H1 (cell line): Measurements from ENCODE around the gene ADGRL3. TPM values are rescaled to one million over a fixed set of nuclear protein-coding genes. Genes with fewer than 3 reads are reported as not detected.
A peak's percentile ranks its signal among the peaks of the same experiment; 100 is the strongest.

Experiments
- CTCF ChIA-PET: fragments of 300-600 bp; sonication (Branson Sonifier 250); formaldehyde crosslinking; loops from one replicate; lab custom pipeline; 2021; ENCODE audit not compliant: partially characterized antibody; lab: Charles Lee
- POLR2A ChIA-PET: fragments of 300-600 bp; sonication (Branson Sonifier 250); formaldehyde crosslinking; loops from one replicate; lab custom pipeline; 2021; ENCODE audit warnings: inconsistent platforms; ENCODE audit not compliant: partially characterized antibody; lab: Charles Lee
- DNase-seq, 2 experiments: peaks; one replicate each; pipeline versions ENCODE4 v3.0.0 to v3.0.0-alpha.2; 2010 to 2022; ENCODE audit warnings: low spot score in 2 of 2, low read depth in 1 of 2, mixed read lengths in 1 of 2
- FAIRE-seq: peaks from 2 replicates; lab custom pipeline; 2011; peaks lifted over from hg19 to GRCh38; lab: Jason Lieb, UNC
- H2AFZ ChIP-seq: 2 replicates; pipeline ENCODE4 v1.8.1; 2012; ENCODE audit warnings: low read length, inconsistent platforms
- H2AK5ac ChIP-seq: 2 replicates; pipeline ENCODE4 v1.6.1; 2013; ENCODE audit warnings: low read depth, low read length
- H2BK120ac ChIP-seq: replicated peaks from 2 replicates; pipeline ENCODE3; 2013; ENCODE audit warnings: low read depth, low read length, inconsistent platforms
- H2BK12ac ChIP-seq: 2 replicates; pipeline ENCODE4 v1.6.1; 2013; ENCODE audit warnings: low read depth, low read length
- H2BK15ac ChIP-seq: 2 replicates; pipeline ENCODE4 v1.6.1; 2013; ENCODE audit warnings: low read length
- H2BK20ac ChIP-seq: 2 replicates; pipeline ENCODE4 v1.6.1; 2013; ENCODE audit warnings: low read length
- H2BK5ac ChIP-seq: 2 replicates; pipeline ENCODE4 v1.6.1; 2013; ENCODE audit warnings: low read depth, low read length
- H3K14ac ChIP-seq: 2 replicates; pipeline ENCODE4 v1.6.1; 2013; ENCODE audit warnings: inconsistent platforms; ENCODE audit not compliant: insufficient read length
- H3K18ac ChIP-seq: 2 replicates; pipeline ENCODE4 v1.6.1; 2013; ENCODE audit warnings: low read length; ENCODE audit errors: extremely low read depth
- H3K23ac ChIP-seq: 2 replicates; pipeline ENCODE4 v1.6.1; 2013; ENCODE audit warnings: inconsistent platforms; ENCODE audit not compliant: insufficient read length
- H3K23me2 ChIP-seq: 2 replicates; pipeline ENCODE4 v1.6.1; 2013; ENCODE audit warnings: low read depth, low read length
- H3K27ac ChIP-seq: 2 replicates; pipeline ENCODE4 v1.6.1; 2011; ENCODE audit warnings: low read depth, low read length, inconsistent platforms
- H3K27me3 ChIP-seq, 4 experiments: replicated peaks in 1 of 4; 1 replicate in 1 of 4; 2 replicates in 3 of 4; pipeline versions ENCODE4 v1.6.1 to v1.8.1; 2011 to 2013; ENCODE audit warnings: low read length in 3 of 4, mild to moderate bottlenecking in 3 of 4, inconsistent platforms in 2 of 4, mixed read lengths in 2 of 4, moderate library complexity in 1 of 4; ENCODE audit not compliant: control insufficient read depth in 3 of 4, insufficient read depth in 3 of 4; ENCODE audit errors: extremely low read depth in 1 of 4
- H3K36me3 ChIP-seq, 4 experiments: 2 replicates each; pipeline versions ENCODE4 v1.6.1 to v1.8.1; 2011 to 2013; ENCODE audit warnings: mild to moderate bottlenecking in 4 of 4, low read length in 3 of 4, moderate library complexity in 2 of 4, control low read depth in 1 of 4, inconsistent platforms in 1 of 4; ENCODE audit not compliant: insufficient read depth in 4 of 4, control insufficient read depth in 2 of 4
- H3K4ac ChIP-seq: replicated peaks from 2 replicates; pipeline ENCODE3; 2013; ENCODE audit warnings: low read length, low read depth, mixed read lengths, inconsistent platforms; ENCODE audit not compliant: insufficient read length
- H3K4me1 ChIP-seq, 4 experiments: replicated peaks in 1 of 4; 1 replicate in 1 of 4; 2 replicates in 3 of 4; pipeline versions ENCODE4 v1.6.1 to v1.8.1; 2011 to 2013; ENCODE audit warnings: low read length in 3 of 4, inconsistent platforms in 2 of 4, mixed read lengths in 1 of 4; ENCODE audit not compliant: insufficient read depth in 4 of 4, control insufficient read depth in 3 of 4
- H3K4me2 ChIP-seq, 2 experiments: 2 replicates each; pipeline versions ENCODE4 v1.6.1 to v1.8.1; 2011 to 2013; ENCODE audit warnings: low read depth in 2 of 2, low read length in 2 of 2, control low read depth in 1 of 2, inconsistent platforms in 1 of 2, mild to moderate bottlenecking in 1 of 2; ENCODE audit not compliant: insufficient read depth in 1 of 2
- H3K4me3 ChIP-seq, 4 experiments: fragments of 200-600, 300-600 bp in 1 of 4; sonication (generic), shearing (Covaris generic), sonication (Bioruptor Twin) in 1 of 4; 2 replicates each; pipeline versions ENCODE4 v1.5.1 to v1.8.1; 2011 to 2016; ENCODE audit warnings: low read length in 4 of 4, low read depth in 3 of 4, control low read depth in 2 of 4, inconsistent platforms in 2 of 4, mild to moderate bottlenecking in 2 of 4, mixed read lengths in 1 of 4, moderate library complexity in 1 of 4; ENCODE audit not compliant: insufficient read depth in 2 of 4; ENCODE audit errors: extremely low read depth in 1 of 4
- H3K56ac ChIP-seq: replicated peaks from 2 replicates; pipeline ENCODE3; 2013; ENCODE audit warnings: low read depth, mild to moderate bottlenecking, mixed read lengths, low read length, inconsistent platforms; ENCODE audit not compliant: insufficient read length
- H3K79me1 ChIP-seq: 2 replicates; pipeline ENCODE4 v1.6.1; 2013; ENCODE audit warnings: low read depth, low read length, control low read depth
- H3K79me2 ChIP-seq, 2 experiments: 2 replicates each; pipeline versions ENCODE4 v1.6.1 to v1.8.1; 2012 to 2013; ENCODE audit warnings: low read length in 2 of 2, mild to moderate bottlenecking in 2 of 2, inconsistent platforms in 1 of 2; ENCODE audit not compliant: insufficient read depth in 2 of 2, control insufficient read depth in 1 of 2
- H3K9ac ChIP-seq, 4 experiments: replicated peaks in 1 of 4; 1 replicate in 1 of 4; 2 replicates in 3 of 4; pipeline versions ENCODE4 v1.6.1 to v1.8.1; 2011 to 2013; ENCODE audit warnings: low read depth in 3 of 4, low read length in 3 of 4, control low read depth in 2 of 4, mild to moderate bottlenecking in 2 of 4, moderate library complexity in 2 of 4, inconsistent platforms in 1 of 4; ENCODE audit errors: extremely low read depth in 1 of 4
- H3K9me3 ChIP-seq, 2 experiments: 2 replicates each; pipeline versions ENCODE4 v1.6.1 to v1.8.1; 2012 to 2013; ENCODE audit warnings: mild to moderate bottlenecking in 2 of 2, moderate library complexity in 2 of 2, control low read depth in 1 of 2, inconsistent platforms in 1 of 2, low read depth in 1 of 2, low read length in 1 of 2, mixed read lengths in 1 of 2; ENCODE audit not compliant: insufficient read depth in 2 of 2
- H4K20me1 ChIP-seq, 2 experiments: replicated peaks in 1 of 2; 2 replicates each; pipeline versions ENCODE3 to v1.8.1; 2011 to 2013; ENCODE audit warnings: inconsistent platforms in 2 of 2, low read length in 2 of 2, mild to moderate bottlenecking in 1 of 2; ENCODE audit not compliant: insufficient read depth in 2 of 2, control insufficient read depth in 1 of 2
- H4K5ac ChIP-seq: 2 replicates; pipeline ENCODE4 v1.6.1; 2013; ENCODE audit warnings: low read length, low read depth, mixed read lengths, inconsistent platforms; ENCODE audit not compliant: insufficient read length
- H4K8ac ChIP-seq: 2 replicates; pipeline ENCODE4 v1.8.0; 2013; ENCODE audit warnings: mild to moderate bottlenecking, moderate library complexity, low read length, inconsistent platforms; ENCODE audit not compliant: insufficient read depth; ENCODE audit errors: extremely low read depth
- H4K91ac ChIP-seq: replicated peaks from 2 replicates; pipeline ENCODE3; 2013; ENCODE audit warnings: low read length, mixed read lengths, inconsistent platforms; ENCODE audit not compliant: insufficient read length
- BCL11A ChIP-seq, 2 experiments: IDR thresholded peaks; one replicate each; pipeline ENCODE4 v1.6.1; 2011; ENCODE audit warnings: low read depth in 2 of 2, low read length in 2 of 2, mild to moderate bottlenecking in 2 of 2
- BRCA1 ChIP-seq: IDR thresholded peaks from 2 replicates; pipeline ENCODE4 v1.6.1; 2012; ENCODE audit warnings: low read depth, low read length, improper control_type of control experiment
- KDM1A ChIP-seq: fragments of 200-600, 300-600 bp; sonication (generic); IDR thresholded peaks from 2 replicates; pipeline ENCODE4 v1.7.1; 2016; ENCODE audit warnings: mild to moderate bottlenecking, low read length, borderline replicate concordance
- NANOG ChIP-seq: IDR thresholded peaks from 2 replicates; pipeline ENCODE4 v1.6.1; 2011; ENCODE audit warnings: low read length, low read depth, mild to moderate bottlenecking, inconsistent platforms; ENCODE audit not compliant: insufficient read depth, poor library complexity, severe bottlenecking
- NRF1 ChIP-seq: IDR thresholded peaks from 2 replicates; pipeline ENCODE4 v1.6.1; 2011; ENCODE audit warnings: mild to moderate bottlenecking, low read depth, low read length, improper control_type of control experiment
- RAD21 ChIP-seq, 2 experiments: IDR thresholded peaks in 1 of 2; conservative IDR thresholded peaks in 1 of 2; 2 replicates each; pipeline ENCODE4 v1.6.1; 2011; ENCODE audit warnings: low read depth in 2 of 2, low read length in 2 of 2, improper control_type of control experiment in 1 of 2, inconsistent platforms in 1 of 2, mild to moderate bottlenecking in 1 of 2, moderate library complexity in 1 of 2
- WGBS, 2 experiments: shearing (Covaris generic) in 1 of 2; methylation state at CpG; one replicate each; pipeline versions ENCODE4 v1.1.6 to v1.1.7; 2013 to 2015; ENCODE audit warnings: low lambda C conversion rate in 2 of 2, mixed read lengths in 2 of 2, inconsistent platforms in 1 of 2, low coverage in 1 of 2, missing lambda C conversion rate in 1 of 2; ENCODE audit not compliant: insufficient replicate concordance in 2 of 2, insufficient coverage in 1 of 2, insufficient read length in 1 of 2; ENCODE audit errors: extremely low coverage in 1 of 2, missing lambda C conversion rate in 1 of 2; 5-methylcytosine and 5-hydroxymethylcytosine counted together
- polyA plus RNA-seq, 7 experiments: library from polyadenylated mRNA; depleted of rRNA in 3 of 7; stranded (reverse) in 5 of 7; unstranded in 2 of 7; fragments of >200 nt in 5 of 7; fragments of 200-250 nt in 2 of 7; gene quantifications; 1 replicate in 5 of 7; 2 replicates in 1 of 7; 4 replicates in 1 of 7; pipeline versions ENCODE4 v1.2.1 to v1.2.3, GENCODE V29; 2011 to 2013; ENCODE audit warnings: missing spikeins in 2 of 7, mixed read lengths in 2 of 7
- total RNA-seq: library from RNA; stranded (reverse); fragmentation: NEBNext Ultra II Directional; extraction: Animal tissue kit (Norgen Biotek cat#: 25700); gene quantifications from 2 replicates; pipeline ENCODE4 v1.2.1, GENCODE V29; 2021

ADGRL3 gene
- total and polyA plus RNA-seq, 2 of the 8 experiments (the other 6 are each of a cell fraction or from before 2014, with no cell fraction given), result 6.6 to 13.0 TPM

- no peak overlapping the region for H4K91ac ChIP-seq
- no peak overlapping the region for H3K4ac ChIP-seq
- peak overlapping the region; percentile 61 for H4K5ac ChIP-seq
- H4K8ac ChIP-seq, result no peak overlapping the region
- H2AK5ac ChIP-seq, result no peak overlapping the region
- no peak overlapping the region for H3K27ac ChIP-seq
- H3K4me3 ChIP-seq, result no peak overlapping the region
- ChIA-PET CTCF (no interaction called here), POLR2A (no interaction called here)
- H3K14ac ChIP-seq, result no peak overlapping the region
- TF ChIP-seq NRF1, result no peak
- TF ChIP-seq BRCA1, result no peak
- TF ChIP-seq BCL11A (IDR thresholded peaks at IDR 0.05; ENCODE audit: low read depth in 2 of 2, low read length in 2 of 2), result no peak
- TF ChIP-seq RAD21 (IDR thresholded peaks at IDR 0.05 in 1 of 2, conservative IDR thresholded peaks at IDR 0.05 in 1 of 2; ENCODE audit: low read depth in 2 of 2, low read length in 2 of 2), result no peak
- TF ChIP-seq NANOG, result no peak
- TF ChIP-seq KDM1A, result no peak
- no peaks in the 10 kb centered on the region for H3K79me1 ChIP-seq
- no peaks in the 10 kb centered on the region for H3K27me3 ChIP-seq
- WGBS, 2 experiments, result 71% methylated on average over 2 of the region's 2 CpGs; no CpG with 5 or more reads in 1 of the 2 experiments
- H3K18ac ChIP-seq, result no peak overlapping the region
- H2BK120ac ChIP-seq, result no peak overlapping the region
- H3K9ac ChIP-seq, result no peak overlapping the region
- peaks cover 0 to 8% (median 2%) of the 10 kb centered on the region in 4 experiments; a peak in 2 of 7 replicates for H3K4me1 ChIP-seq
- H3K4me2 ChIP-seq, result no peak overlapping the region
- H3K56ac ChIP-seq, result no peak overlapping the region
- no peaks in the 10 kb centered on the region; the same call in 1 of the 2 replicates for H3K23me2 ChIP-seq
- 0 out of 4 replicates have a peak, but pooled peaks cover 0 to 6% of the 10 kb centered on the region in 2 experiments for H3K79me2 ChIP-seq
- no peak overlapping the region for H2BK12ac ChIP-seq
- H3K23ac ChIP-seq, result no peak overlapping the region
- H4K20me1 ChIP-seq, result no peaks in the 10 kb centered on the region
- H2BK5ac ChIP-seq, result no peak overlapping the region
- FAIRE-seq, result no peak
- H3K36me3 ChIP-seq, result no peaks in the 10 kb centered on the region
- H2BK20ac ChIP-seq, result no peak overlapping the region
- no peaks in the 10 kb centered on the region for H3K9me3 ChIP-seq
- no peak for DNase-seq
- no peak overlapping the region for H2AFZ ChIP-seq
- H2BK15ac ChIP-seq, result no peak overlapping the region
Observed at GRCh38 chr4:61296144-61296543, 96.0 kb downstream of the ADGRL3 start.
